H1 (cell line): Measurements from ENCODE around the gene KIDINS220. TPM values are rescaled to one million over a fixed set of nuclear protein-coding genes. Genes with fewer than 3 reads are reported as not detected.

Experiments
- CTCF ChIA-PET: fragments of 300-600 bp; sonication (Branson Sonifier 250); formaldehyde crosslinking; loops from one replicate; lab custom pipeline; 2021; ENCODE audit not compliant: partially characterized antibody; lab: Charles Lee
- POLR2A ChIA-PET: fragments of 300-600 bp; sonication (Branson Sonifier 250); formaldehyde crosslinking; loops from one replicate; lab custom pipeline; 2021; ENCODE audit warnings: inconsistent platforms; ENCODE audit not compliant: partially characterized antibody; lab: Charles Lee
- DNase-seq, 2 experiments: peaks; one replicate each; pipeline versions ENCODE4 v3.0.0 to v3.0.0-alpha.2; 2010 to 2022; ENCODE audit warnings: low spot score in 2 of 2, low read depth in 1 of 2, mixed read lengths in 1 of 2
- FAIRE-seq: peaks from 2 replicates; lab custom pipeline; 2011; peaks lifted over from hg19 to GRCh38; lab: Jason Lieb, UNC
- H2AFZ ChIP-seq: 2 replicates; pipeline ENCODE4 v1.8.1; 2012; ENCODE audit warnings: low read length, inconsistent platforms
- H2AK5ac ChIP-seq: 2 replicates; pipeline ENCODE4 v1.6.1; 2013; ENCODE audit warnings: low read depth, low read length
- H2BK120ac ChIP-seq: replicated peaks from 2 replicates; pipeline ENCODE3; 2013; ENCODE audit warnings: low read depth, low read length, inconsistent platforms
- H2BK12ac ChIP-seq: 2 replicates; pipeline ENCODE4 v1.6.1; 2013; ENCODE audit warnings: low read depth, low read length
- H2BK15ac ChIP-seq: 2 replicates; pipeline ENCODE4 v1.6.1; 2013; ENCODE audit warnings: low read length
- H2BK20ac ChIP-seq: 2 replicates; pipeline ENCODE4 v1.6.1; 2013; ENCODE audit warnings: low read length
- H2BK5ac ChIP-seq: 2 replicates; pipeline ENCODE4 v1.6.1; 2013; ENCODE audit warnings: low read depth, low read length
- H3K14ac ChIP-seq: 2 replicates; pipeline ENCODE4 v1.6.1; 2013; ENCODE audit warnings: inconsistent platforms; ENCODE audit not compliant: insufficient read length
- H3K18ac ChIP-seq: 2 replicates; pipeline ENCODE4 v1.6.1; 2013; ENCODE audit warnings: low read length; ENCODE audit errors: extremely low read depth
- H3K23ac ChIP-seq: 2 replicates; pipeline ENCODE4 v1.6.1; 2013; ENCODE audit warnings: inconsistent platforms; ENCODE audit not compliant: insufficient read length
- H3K23me2 ChIP-seq: 2 replicates; pipeline ENCODE4 v1.6.1; 2013; ENCODE audit warnings: low read depth, low read length
- H3K27ac ChIP-seq: 2 replicates; pipeline ENCODE4 v1.6.1; 2011; ENCODE audit warnings: low read depth, low read length, inconsistent platforms
- H3K27me3 ChIP-seq, 4 experiments: replicated peaks in 1 of 4; 1 replicate in 1 of 4; 2 replicates in 3 of 4; pipeline versions ENCODE4 v1.6.1 to v1.8.1; 2011 to 2013; ENCODE audit warnings: low read length in 3 of 4, mild to moderate bottlenecking in 3 of 4, inconsistent platforms in 2 of 4, mixed read lengths in 2 of 4, moderate library complexity in 1 of 4; ENCODE audit not compliant: control insufficient read depth in 3 of 4, insufficient read depth in 3 of 4; ENCODE audit errors: extremely low read depth in 1 of 4
- H3K36me3 ChIP-seq, 4 experiments: 2 replicates each; pipeline versions ENCODE4 v1.6.1 to v1.8.1; 2011 to 2013; ENCODE audit warnings: mild to moderate bottlenecking in 4 of 4, low read length in 3 of 4, moderate library complexity in 2 of 4, control low read depth in 1 of 4, inconsistent platforms in 1 of 4; ENCODE audit not compliant: insufficient read depth in 4 of 4, control insufficient read depth in 2 of 4
- H3K4ac ChIP-seq: replicated peaks from 2 replicates; pipeline ENCODE3; 2013; ENCODE audit warnings: low read length, low read depth, mixed read lengths, inconsistent platforms; ENCODE audit not compliant: insufficient read length
- H3K4me1 ChIP-seq, 4 experiments: replicated peaks in 1 of 4; 1 replicate in 1 of 4; 2 replicates in 3 of 4; pipeline versions ENCODE4 v1.6.1 to v1.8.1; 2011 to 2013; ENCODE audit warnings: low read length in 3 of 4, inconsistent platforms in 2 of 4, mixed read lengths in 1 of 4; ENCODE audit not compliant: insufficient read depth in 4 of 4, control insufficient read depth in 3 of 4
- H3K4me2 ChIP-seq, 2 experiments: 2 replicates each; pipeline versions ENCODE4 v1.6.1 to v1.8.1; 2011 to 2013; ENCODE audit warnings: low read depth in 2 of 2, low read length in 2 of 2, control low read depth in 1 of 2, inconsistent platforms in 1 of 2, mild to moderate bottlenecking in 1 of 2; ENCODE audit not compliant: insufficient read depth in 1 of 2
- H3K4me3 ChIP-seq, 4 experiments: fragments of 200-600, 300-600 bp in 1 of 4; sonication (generic), shearing (Covaris generic), sonication (Bioruptor Twin) in 1 of 4; 2 replicates each; pipeline versions ENCODE4 v1.5.1 to v1.8.1; 2011 to 2016; ENCODE audit warnings: low read length in 4 of 4, low read depth in 3 of 4, control low read depth in 2 of 4, inconsistent platforms in 2 of 4, mild to moderate bottlenecking in 2 of 4, mixed read lengths in 1 of 4, moderate library complexity in 1 of 4; ENCODE audit not compliant: insufficient read depth in 2 of 4; ENCODE audit errors: extremely low read depth in 1 of 4
- H3K56ac ChIP-seq: replicated peaks from 2 replicates; pipeline ENCODE3; 2013; ENCODE audit warnings: low read depth, mild to moderate bottlenecking, mixed read lengths, low read length, inconsistent platforms; ENCODE audit not compliant: insufficient read length
- H3K79me1 ChIP-seq: 2 replicates; pipeline ENCODE4 v1.6.1; 2013; ENCODE audit warnings: low read depth, low read length, control low read depth
- H3K79me2 ChIP-seq, 2 experiments: 2 replicates each; pipeline versions ENCODE4 v1.6.1 to v1.8.1; 2012 to 2013; ENCODE audit warnings: low read length in 2 of 2, mild to moderate bottlenecking in 2 of 2, inconsistent platforms in 1 of 2; ENCODE audit not compliant: insufficient read depth in 2 of 2, control insufficient read depth in 1 of 2
- H3K9ac ChIP-seq, 4 experiments: replicated peaks in 1 of 4; 1 replicate in 1 of 4; 2 replicates in 3 of 4; pipeline versions ENCODE4 v1.6.1 to v1.8.1; 2011 to 2013; ENCODE audit warnings: low read depth in 3 of 4, low read length in 3 of 4, control low read depth in 2 of 4, mild to moderate bottlenecking in 2 of 4, moderate library complexity in 2 of 4, inconsistent platforms in 1 of 4; ENCODE audit errors: extremely low read depth in 1 of 4
- H3K9me3 ChIP-seq, 2 experiments: 2 replicates each; pipeline versions ENCODE4 v1.6.1 to v1.8.1; 2012 to 2013; ENCODE audit warnings: mild to moderate bottlenecking in 2 of 2, moderate library complexity in 2 of 2, control low read depth in 1 of 2, inconsistent platforms in 1 of 2, low read depth in 1 of 2, low read length in 1 of 2, mixed read lengths in 1 of 2; ENCODE audit not compliant: insufficient read depth in 2 of 2
- H4K20me1 ChIP-seq, 2 experiments: replicated peaks in 1 of 2; 2 replicates each; pipeline versions ENCODE3 to v1.8.1; 2011 to 2013; ENCODE audit warnings: inconsistent platforms in 2 of 2, low read length in 2 of 2, mild to moderate bottlenecking in 1 of 2; ENCODE audit not compliant: insufficient read depth in 2 of 2, control insufficient read depth in 1 of 2
- H4K5ac ChIP-seq: 2 replicates; pipeline ENCODE4 v1.6.1; 2013; ENCODE audit warnings: low read length, low read depth, mixed read lengths, inconsistent platforms; ENCODE audit not compliant: insufficient read length
- H4K8ac ChIP-seq: 2 replicates; pipeline ENCODE4 v1.8.0; 2013; ENCODE audit warnings: mild to moderate bottlenecking, moderate library complexity, low read length, inconsistent platforms; ENCODE audit not compliant: insufficient read depth; ENCODE audit errors: extremely low read depth
- H4K91ac ChIP-seq: replicated peaks from 2 replicates; pipeline ENCODE3; 2013; ENCODE audit warnings: low read length, mixed read lengths, inconsistent platforms; ENCODE audit not compliant: insufficient read length
- POLR2AphosphoS5 ChIP-seq: IDR thresholded peaks from 2 replicates; pipeline ENCODE4 v1.6.1; 2011; ENCODE audit warnings: low read depth, low read length
- WGBS, 2 experiments: shearing (Covaris generic) in 1 of 2; methylation state at CpG; one replicate each; pipeline versions ENCODE4 v1.1.6 to v1.1.7; 2013 to 2015; ENCODE audit warnings: low lambda C conversion rate in 2 of 2, mixed read lengths in 2 of 2, inconsistent platforms in 1 of 2, low coverage in 1 of 2, missing lambda C conversion rate in 1 of 2; ENCODE audit not compliant: insufficient replicate concordance in 2 of 2, insufficient coverage in 1 of 2, insufficient read length in 1 of 2; ENCODE audit errors: extremely low coverage in 1 of 2, missing lambda C conversion rate in 1 of 2; 5-methylcytosine and 5-hydroxymethylcytosine counted together
- polyA plus RNA-seq, 7 experiments: library from polyadenylated mRNA; depleted of rRNA in 3 of 7; stranded (reverse) in 5 of 7; unstranded in 2 of 7; fragments of >200 nt in 5 of 7; fragments of 200-250 nt in 2 of 7; gene quantifications; 1 replicate in 5 of 7; 2 replicates in 1 of 7; 4 replicates in 1 of 7; pipeline versions ENCODE4 v1.2.1 to v1.2.3, GENCODE V29; 2011 to 2013; ENCODE audit warnings: missing spikeins in 2 of 7, mixed read lengths in 2 of 7
- total RNA-seq: library from RNA; stranded (reverse); fragmentation: NEBNext Ultra II Directional; extraction: Animal tissue kit (Norgen Biotek cat#: 25700); gene quantifications from 2 replicates; pipeline ENCODE4 v1.2.1, GENCODE V29; 2021

Gene KIDINS220
- total and polyA plus RNA-seq, 2 of the 8 experiments (the other 6 are each of a cell fraction or from before 2014, with no cell fraction given), result 21.2 to 27.1 TPM

GRCh38 chr2:8831516-8831915, 5.9 kb downstream of the KIDINS220 start:
- Histone ChIP-seq H3K9ac (no peak overlapping the region), H2BK5ac (no peak overlapping the region), H3K56ac (no peak overlapping the region), H4K8ac (no peak overlapping the region), H2AFZ (no peak overlapping the region), H4K5ac (no peak overlapping the region), H3K4me3 (no peak overlapping the region), H2BK12ac (no peak overlapping the region), H3K4me1 (peaks cover 0 to 5% (median 2%) of the 10 kb centered on the region in 4 experiments; a peak in 3 of 7 replicates), H3K23me2 (no peaks in the 10 kb centered on the region), H3K79me1 (peaks cover 3% of the 10 kb centered on the region), H3K27ac (no peak overlapping the region), H2BK15ac (no peak overlapping the region), H2BK20ac (no peak overlapping the region), H3K4ac (no peak overlapping the region), H2AK5ac (no peak overlapping the region), H4K20me1 (peaks cover 0 to 4% of the 10 kb centered on the region in 2 experiments), H3K79me2 (peaks cover 0 to 24% of the 10 kb centered on the region in 2 experiments; a peak in 2 of 4 replicates), H3K23ac (no peak overlapping the region), H4K91ac (no peak overlapping the region), H3K14ac (no peak overlapping the region), H3K9me3 (no peaks in the 10 kb centered on the region), H3K27me3 (no peaks in the 10 kb centered on the region), H3K18ac (no peak overlapping the region), H2BK120ac (no peak overlapping the region), H3K36me3 (no peaks in the 10 kb centered on the region), H3K4me2 (no peak overlapping the region)
- no peak for DNase-seq
- CTCF ChIA-PET, result no interaction called here
- POLR2A ChIA-PET, result interaction anchor here (1.1 kb wide), 1 partner anchor 9 kb away, joined by 3 read pairs; no protein-coding TSS in a partner anchor
- TF ChIP-seq POLR2AphosphoS5, result no peak
- 89% methylated on average over 2 of the region's 2 CpGs; no CpG with 5 or more reads in 1 of the 2 experiments for whole genome bisulfite sequencing, 2 experiments
- no peak for FAIRE-seq
